ENCODE data around the gene TMEM40. TPM values are rescaled to one million over a fixed set of nuclear protein-coding genes. Genes with fewer than 3 reads are reported as not detected.

Gene TMEM40
- total and polyA plus RNA-seq, 2 of the 13 experiments (the other 11 are each of a cell fraction or from before 2014, with no cell fraction given): 0.16 TPM; not detected in 1

DNA sequence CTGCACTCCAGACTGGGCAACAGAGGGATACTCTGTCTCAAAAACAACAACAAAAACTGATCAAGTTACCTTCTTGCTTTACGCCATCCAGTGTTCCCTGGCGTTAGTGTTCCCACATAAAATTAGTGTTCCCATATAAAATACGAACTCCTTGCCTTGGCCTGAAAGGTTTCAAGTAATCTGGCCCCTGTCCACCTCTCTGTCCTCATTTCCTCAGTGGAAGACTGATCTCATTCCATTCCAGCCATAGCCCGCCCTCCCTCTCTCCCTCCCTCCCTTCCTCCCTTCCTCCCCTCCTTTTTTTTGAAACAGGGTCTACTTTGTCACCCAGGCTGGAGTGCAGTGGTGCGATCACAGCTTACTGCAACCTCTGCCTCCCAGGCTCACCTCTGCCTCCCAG, 34.6 kb upstream of the TMEM40 start:
- Histone ChIP-seq H3K4me1 (ENCODE audit: insufficient read depth, low read length) (no peaks in the 10 kb centered on the region), H3K27ac (ENCODE audit: extremely low read length, insufficient read depth, low read length) (no peak overlapping the region), H3K4me2 (ENCODE audit: low read depth, low read length) (no peak overlapping the region), H3K9me3 (ENCODE audit: low read length) (no peaks in the 10 kb centered on the region), H3K9ac (ENCODE audit: insufficient read depth, low read depth, low read length) (no peak overlapping the region), H3K79me2 (ENCODE audit: insufficient read depth, low read length) (no peaks in the 10 kb centered on the region), H2AFZ (ENCODE audit: low read length) (no peak overlapping the region), H3K36me3 (replicated peaks in 1 of 2; ENCODE audit: control insufficient read depth in 1 of 2, insufficient read depth in 2 of 2, low read length in 2 of 2) (no peaks in the 10 kb centered on the region), H4K20me1 (ENCODE audit: insufficient read depth, low read length) (no peaks in the 10 kb centered on the region), H3K4me3 (replicated peaks in 1 of 3; ENCODE audit: insufficient read depth in 1 of 3, low read depth in 2 of 3, low read length in 3 of 3) (no peak overlapping the region), H3K27me3 (ENCODE audit: control insufficient read depth in 1 of 2, insufficient read depth in 2 of 2, low read length in 2 of 2) (peaks cover 0 to 13% of the 10 kb centered on the region in 2 experiments; a peak in 2 of 5 replicates)
- WGBS (ENCODE audit: low lambda C conversion rate): 56% methylated on average over 5 of the region's 5 CpGs
- in situ Hi-C loops (cut with HindIII; ENCODE audit: extremely low pct_ligation_motif_present, low pct_unique_long_range_greater_than_20kb): no loop called here
- no peak for ATAC-seq
- CTCF ChIA-PET (ENCODE audit: low intra/inter-chr PET ratio, low total read pairs): no interaction called here
- BruUV-seq (replicated peaks): no TSS peak
- intact Hi-C loops (cut with micrococcal nuclease; ENCODE audit: unreplicated experiment): no loop called here
- POLR2A ChIA-PET: no interaction called here
- FAIRE-seq: no peak
- no peak for DNase-seq (ENCODE audit: low spot score)
- TF ChIP-seq ZNF687 (CRISPR knock-in tag; IDR thresholded peaks at IDR 0.05): no peak
- no peak for TF ChIP-seq KLF12 (CRISPR knock-in tag; IDR thresholded peaks at IDR 0.05; ENCODE audit: borderline replicate concordance)
- no peak for TF ChIP-seq ZNF224 (CRISPR knock-in tag; IDR thresholded peaks at IDR 0.05)
- TF ChIP-seq TBL1XR1 (IDR thresholded peaks at IDR 0.05; ENCODE audit: borderline replicate concordance, low read length, partially characterized antibody): no peak
- TF ChIP-seq SMAD1 (CRISPR knock-in tag; IDR thresholded peaks at IDR 0.05; ENCODE audit: borderline replicate concordance, low read depth): no peak
- no peak for TF ChIP-seq GTF2F1 (IDR thresholded peaks at IDR 0.05; ENCODE audit: low read length)
- no peak for TF ChIP-seq KAT8 (CRISPR knock-in tag; IDR thresholded peaks at IDR 0.05)
- TF ChIP-seq PHF21A (CRISPR knock-in tag; IDR thresholded peaks at IDR 0.05): no peak
- no peak for TF ChIP-seq RAD51 (IDR thresholded peaks at IDR 0.05; ENCODE audit: borderline replicate concordance)
- no peak for TF ChIP-seq TFAP4 (IDR thresholded peaks at IDR 0.05; ENCODE audit: borderline replicate concordance, low read depth)
- TF ChIP-seq ZNF773 (CRISPR knock-in tag; IDR thresholded peaks at IDR 0.05; ENCODE audit: borderline replicate concordance): no peak
- TF ChIP-seq TP53 (CRISPR knock-in tag; conservative IDR thresholded peaks at IDR 0.05): no peak
